Measurements from ENCODE around the gene CCDC15. TPM values are rescaled to one million over a fixed set of nuclear protein-coding genes. Genes with fewer than 3 reads are reported as not detected.

CCDC15 gene
- total and polyA plus RNA-seq, 2 of the 13 experiments (the other 11 are each of a cell fraction or from before 2014, with no cell fraction given): 2.2 to 4.6 TPM

GRCh38 chr11:125071435-125071834 is 117.4 kb downstream of the CCDC15 start:
- peak overlapping the region; percentile 77 for H3K4me2 ChIP-seq (ENCODE audit: low read depth, low read length)

More at GRCh38 chr11:125071435-125071834, 117.4 kb downstream of the CCDC15 start:
- H3K9ac ChIP-seq (ENCODE audit: insufficient read depth, low read depth, low read length): no peak overlapping the region; the same call in 1 of the 2 replicates
- peaks cover 65% of the 10 kb centered on the region for H3K4me1 ChIP-seq (ENCODE audit: insufficient read depth, low read length)
- ATAC-seq (peak; percentile 7), FAIRE-seq (no peak), DNase-seq (ENCODE audit: low spot score) (no peak)
- ChIA-PET POLR2A (interaction anchor here (0.9 to 2.9 kb wide), 4 partner anchors 8 to 52 kb away, joined by 3 to 9 read pairs (median 6); partner anchors contain the start of genes SLC37A2 and TMEM218), CTCF (ENCODE audit: low intra/inter-chr PET ratio, low total read pairs) (no interaction called here)
- H3K79me2 ChIP-seq (ENCODE audit: insufficient read depth, low read length): no peaks in the 10 kb centered on the region
- 3% methylated on average over 4 of the region's 5 CpGs for WGBS (ENCODE audit: low lambda C conversion rate)
- TF ChIP-seq CCDC6 (CRISPR knock-in tag; IDR thresholded peaks at IDR 0.05) (0 out of 2 replicates have a peak, but pooled peaks have one; percentile 14), ZNF83 (CRISPR knock-in tag; IDR thresholded peaks at IDR 0.05; ENCODE audit: borderline replicate concordance) (no peak), GTF3A (CRISPR knock-in tag; conservative IDR thresholded peaks at IDR 0.05) (no peak), ARID4A (CRISPR knock-in tag; IDR thresholded peaks at IDR 0.05; ENCODE audit: borderline replicate concordance) (0 out of 2 replicates have a peak, but pooled peaks have one; percentile 25)
- H3K4me3 ChIP-seq (replicated peaks in 1 of 3; ENCODE audit: insufficient read depth in 1 of 3, low read depth in 2 of 3, low read length in 3 of 3): peak overlapping the region in 1 of 3 experiments; percentile 41; a peak in 1 of 6 replicates
- intact Hi-C loops (cut with micrococcal nuclease; ENCODE audit: unreplicated experiment) (no loop called here), in situ Hi-C loops (cut with HindIII; ENCODE audit: extremely low pct_ligation_motif_present, low pct_unique_long_range_greater_than_20kb) (no loop called here)
- no TSS peak for BruUV-seq (replicated peaks)
- H3K36me3 ChIP-seq (replicated peaks in 1 of 2; ENCODE audit: control insufficient read depth in 1 of 2, insufficient read depth in 2 of 2, low read length in 2 of 2): no peaks in the 10 kb centered on the region
- H4K20me1 ChIP-seq (ENCODE audit: insufficient read depth, low read length): no peaks in the 10 kb centered on the region
- H2AFZ ChIP-seq (ENCODE audit: low read length): no peak overlapping the region
- no peaks in the 10 kb centered on the region for H3K9me3 ChIP-seq (ENCODE audit: low read length)
- H3K27ac ChIP-seq (ENCODE audit: extremely low read length, insufficient read depth, low read length): no peak overlapping the region
- peaks cover 0 to 4% of the 10 kb centered on the region in 2 experiments; a peak in 1 of 5 replicates for H3K27me3 ChIP-seq (ENCODE audit: control insufficient read depth in 1 of 2, insufficient read depth in 2 of 2, low read length in 2 of 2)

All from HepG2 (cell line).